ENCODE results near the gene SPIB.
A peak's percentile ranks its signal among the peaks of the same experiment; 100 is the strongest.

SPIB gene

GRCh38 chr19:50476224-50476906, 57.6 kb downstream of the SPIB start, which contains the start of the genes EMC10 and GARIN5A:
TSS of gene EMC10 (plus strand) at chr19:50476507. CDS start at chr19:50476545, 38 bp downstream.
TSS of gene GARIN5A (minus strand) at chr19:50476848. CDS start at chr19:50476388, 460 bp downstream.
- peak; percentile 85 for DNase-seq

- no peak for DNase-seq
These were observed 58.1 kb downstream of the SPIB start for GRCh38 chr19:50476907-50477238.

DNA sequence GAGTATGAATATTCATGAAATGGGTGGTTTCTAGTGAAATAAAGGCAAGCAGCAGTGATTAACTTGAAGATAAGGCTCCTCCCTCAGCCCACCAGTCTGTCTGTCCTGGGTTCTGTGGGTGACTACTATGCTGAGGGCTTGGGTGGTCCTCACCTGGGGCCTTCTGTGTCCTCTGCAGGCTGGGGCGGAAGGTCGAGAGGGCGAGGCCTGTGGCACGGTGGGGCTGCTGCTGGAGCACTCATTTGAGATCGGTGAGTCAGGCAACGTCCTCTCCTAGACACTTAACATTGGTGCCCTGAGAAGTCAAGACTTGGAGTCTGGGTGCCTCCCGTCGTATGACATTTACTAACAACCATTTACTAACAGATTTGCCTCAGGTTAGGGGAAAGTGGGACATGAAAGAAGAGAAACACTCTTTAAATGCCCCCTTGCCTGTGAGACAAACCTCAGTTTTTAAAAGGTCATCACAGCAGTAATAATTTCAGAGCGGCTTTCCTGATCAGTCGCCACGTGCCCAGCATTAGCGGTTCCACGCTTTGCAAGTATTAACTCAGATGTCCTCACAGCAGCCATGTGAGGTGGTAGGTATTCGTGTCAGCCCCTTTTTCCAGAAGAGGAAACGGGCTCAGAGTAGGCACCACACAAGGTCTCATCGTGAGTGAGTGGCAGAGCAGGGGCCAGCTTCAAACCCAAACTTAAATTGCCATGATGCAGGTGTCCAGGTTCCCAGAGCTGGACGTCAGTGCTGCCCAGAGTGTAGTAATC, 59.2 kb downstream of the SPIB start:
- no peak for DNase-seq

DNA sequence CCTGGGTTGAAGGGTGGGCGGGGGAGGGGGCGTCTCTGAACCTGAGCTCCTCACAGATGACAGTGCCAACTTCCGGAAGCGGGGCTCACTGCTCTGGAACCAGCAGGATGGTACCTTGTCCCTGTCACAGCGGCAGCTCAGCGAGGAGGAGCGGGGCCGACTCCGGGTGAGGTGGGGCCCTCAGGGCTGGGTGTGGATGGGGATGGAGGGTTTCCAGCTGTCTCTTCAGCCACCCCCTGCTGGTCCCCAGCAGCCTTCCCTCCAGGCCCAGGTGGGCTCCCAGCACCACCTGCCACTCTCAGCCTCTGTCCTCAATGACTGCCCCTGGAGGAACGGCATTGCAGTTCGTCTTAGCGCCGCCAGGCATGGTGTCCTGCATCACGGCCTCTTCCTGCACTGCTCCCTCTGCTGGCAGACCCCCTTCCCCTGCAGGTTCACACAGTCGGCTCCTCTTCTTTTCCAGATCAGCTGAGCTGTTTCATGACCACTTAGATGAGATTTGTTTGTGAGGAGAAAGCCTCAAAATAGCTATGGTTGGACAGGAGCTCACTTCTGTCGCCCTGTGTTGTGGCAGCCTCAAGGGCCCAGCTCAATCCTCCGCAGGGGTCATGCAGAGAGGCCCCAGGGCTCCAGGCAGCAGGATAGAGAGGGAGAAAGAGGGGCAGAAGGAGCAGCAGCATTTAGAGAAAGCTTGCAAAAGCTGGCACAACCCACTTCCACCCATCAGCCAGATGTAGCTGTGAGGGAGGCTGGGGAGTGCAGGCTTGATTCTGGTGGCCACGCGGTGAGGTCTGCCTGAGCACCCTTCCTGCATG, 60.4 kb downstream of the SPIB start:
- peak; percentile 10 for DNase-seq

DNA sequence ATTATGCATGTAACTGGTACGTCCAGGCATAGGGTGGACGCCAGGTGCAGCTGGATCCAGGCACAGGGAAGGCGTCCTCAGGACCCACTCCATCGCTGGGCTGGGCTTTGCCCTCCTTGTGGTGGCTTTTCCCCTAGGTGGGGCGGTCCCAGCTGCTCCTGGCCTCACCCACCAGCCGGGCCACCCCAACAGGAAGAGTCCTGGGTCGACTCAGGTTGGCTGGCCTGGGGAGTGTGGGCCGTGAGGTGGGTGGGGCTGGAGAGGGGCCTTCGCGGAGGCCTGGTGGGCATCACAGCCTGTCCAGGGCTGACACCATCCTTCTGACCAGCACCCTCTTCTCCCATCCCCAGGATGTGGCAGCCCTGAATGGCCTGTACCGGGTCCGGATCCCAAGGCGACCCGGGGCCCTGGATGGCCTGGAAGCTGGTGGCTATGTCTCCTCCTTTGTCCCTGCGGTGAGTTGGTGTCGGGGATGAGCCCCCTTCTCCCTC, 61.1 kb downstream of the SPIB start:
- no peak for DNase-seq

DNA sequence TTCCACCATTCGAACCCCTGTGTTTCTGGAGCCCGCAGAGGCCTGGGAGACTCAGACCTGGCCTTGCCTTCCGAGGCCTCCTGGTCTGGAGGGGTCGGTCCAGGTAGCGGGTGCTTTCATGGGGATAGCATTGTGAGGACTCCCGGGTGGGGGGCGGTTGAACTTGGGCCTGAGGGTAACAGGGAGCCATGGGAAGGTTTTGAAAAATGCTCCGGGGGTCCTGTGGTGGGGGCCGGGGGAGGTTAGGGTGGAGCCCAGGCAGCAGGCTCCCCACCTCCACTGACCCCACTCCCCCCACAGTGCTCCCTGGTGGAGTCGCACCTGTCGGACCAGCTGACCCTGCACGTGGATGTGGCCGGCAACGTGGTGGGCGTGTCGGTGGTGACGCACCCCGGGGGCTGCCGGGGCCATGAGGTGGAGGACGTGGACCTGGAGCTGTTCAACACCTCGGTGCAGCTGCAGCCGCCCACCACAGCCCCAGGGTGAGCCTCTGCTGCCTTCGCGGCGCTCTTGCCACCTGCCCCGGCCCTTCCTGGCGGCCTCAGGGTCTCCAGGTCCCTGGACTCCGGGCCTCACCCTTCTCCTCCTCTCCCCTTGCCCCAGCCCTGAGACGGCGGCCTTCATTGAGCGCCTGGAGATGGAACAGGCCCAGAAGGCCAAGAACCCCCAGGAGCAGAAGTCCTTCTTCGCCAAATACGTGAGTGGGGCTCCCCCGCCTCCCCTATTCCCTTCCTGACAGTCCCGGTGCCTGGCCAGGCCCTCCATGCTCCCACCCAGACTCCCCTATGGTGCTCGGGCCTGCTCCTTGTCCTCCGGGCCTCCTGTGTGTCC, 61.8 kb downstream of the SPIB start:
- no peak for DNase-seq
